RWPE2 (cell line): Measurements from ENCODE around the gene IFI30.
A peak's percentile ranks its signal among the peaks of the same experiment; 100 is the strongest.

Source experiments
- ATAC-seq: fragments of 200-7000 bp; cut with Tn5 transposase; 3 replicates; pipeline ENCODE4 v1.9.1; 2021; ENCODE audit warnings: low read depth
- DNase-seq: peaks from one replicate; pipeline ENCODE4 v3.0.0-alpha.2; 2020; ENCODE audit warnings: low spot score
- H3K27ac ChIP-seq: fragments of 450-650 bp; 2 replicates; pipeline ENCODE4 v1.5.1; 2017; ENCODE audit warnings: mild to moderate bottlenecking; ENCODE audit not compliant: poor library complexity, severe bottlenecking
- H3K27me3 ChIP-seq: fragments of 250-450 bp; sonication (Bioruptor Pico); 2 replicates; pipeline ENCODE4 v1.5.1; 2021; ENCODE audit warnings: mild to moderate bottlenecking, moderate library complexity; ENCODE audit not compliant: insufficient read depth, poor library complexity, severe bottlenecking
- H3K36me3 ChIP-seq: fragments of 250-450 bp; sonication (Bioruptor Pico); 2 replicates; pipeline ENCODE4 v1.5.1; 2020; ENCODE audit warnings: low read depth, mild to moderate bottlenecking, moderate library complexity
- H3K4me1 ChIP-seq: fragments of 250-450 bp; sonication (Bioruptor Pico); 2 replicates; pipeline ENCODE4 v1.5.1; 2021; ENCODE audit warnings: mild to moderate bottlenecking, moderate library complexity; ENCODE audit not compliant: insufficient read depth, poor library complexity, severe bottlenecking
- H3K4me3 ChIP-seq: fragments of 250-450 bp; sonication (Bioruptor Pico); 2 replicates; pipeline ENCODE4 v1.5.1; 2021; ENCODE audit warnings: mild to moderate bottlenecking, moderate library complexity; ENCODE audit not compliant: severe bottlenecking
- H3K9me3 ChIP-seq: fragments of 250-450 bp; sonication (Bioruptor Pico); 2 replicates; pipeline ENCODE4 v1.5.1; 2021; ENCODE audit warnings: mild to moderate bottlenecking, moderate library complexity; ENCODE audit not compliant: severe bottlenecking
- CTCF ChIP-seq: fragments of 450-650 bp; IDR thresholded peaks from one replicate; pipeline ENCODE4 v1.5.1; 2017; ENCODE audit warnings: mild to moderate bottlenecking, moderate library complexity; ENCODE audit not compliant: poor library complexity, severe bottlenecking

IFI30 gene

DNA sequence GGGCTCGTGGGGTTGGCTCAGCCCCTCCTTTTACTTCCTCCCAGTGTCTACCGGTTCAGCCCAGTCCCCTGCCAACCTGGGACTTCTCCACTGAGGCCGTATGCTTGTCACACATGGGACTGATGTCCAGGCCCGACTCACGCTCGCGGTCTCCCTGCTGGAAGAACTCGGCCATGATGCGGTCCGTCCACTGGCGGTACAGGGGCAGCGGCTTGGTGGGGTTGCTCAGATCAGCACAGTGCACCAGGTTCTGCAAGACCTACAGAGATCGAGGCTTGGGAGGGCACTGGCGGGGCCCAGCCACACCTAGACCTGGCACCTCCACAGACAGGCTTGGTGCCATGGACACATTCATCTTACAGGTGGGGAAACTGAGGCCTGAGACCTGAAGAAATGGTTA is 38.1 kb downstream of the IFI30 start:
- ATAC-seq, result no peak
- Histone ChIP-seq H3K36me3 (no peaks in the 10 kb centered on the region), H3K4me3 (no peak overlapping the region), H3K4me1 (peaks cover 3% of the 10 kb centered on the region), H3K27me3 (no peaks in the 10 kb centered on the region), H3K27ac (no peak overlapping the region), H3K9me3 (no peaks in the 10 kb centered on the region)
- DNase-seq, result no peak
- TF ChIP-seq CTCF, result no peak

- no peak overlapping the region for H3K27ac ChIP-seq
- no peak for DNase-seq
- H3K4me1 ChIP-seq, result peaks cover 3% of the 10 kb centered on the region
- no peak overlapping the region for H3K4me3 ChIP-seq
- no peaks in the 10 kb centered on the region for H3K9me3 ChIP-seq
- no peak for TF ChIP-seq CTCF
- H3K36me3 ChIP-seq, result no peaks in the 10 kb centered on the region
- no peaks in the 10 kb centered on the region for H3K27me3 ChIP-seq
- ATAC-seq, result peak; percentile 70; the same call in 2 of the 3 replicates
Measured at GRCh38 chr19:18214779-18215433, 41.3 kb downstream of the IFI30 start.

- Histone ChIP-seq H3K9me3 (no peaks in the 10 kb centered on the region), H3K36me3 (no peaks in the 10 kb centered on the region), H3K4me1 (peaks cover 3% of the 10 kb centered on the region), H3K4me3 (no peak overlapping the region), H3K27me3 (no peaks in the 10 kb centered on the region), H3K27ac (no peak overlapping the region)
- TF ChIP-seq CTCF, result no peak
- DNase-seq (no peak), ATAC-seq (no peak)
Measured at GRCh38 chr19:18216789-18217188, 43.2 kb downstream of the IFI30 start.

- Histone ChIP-seq H3K27ac (no peak overlapping the region), H3K36me3 (no peaks in the 10 kb centered on the region), H3K27me3 (no peaks in the 10 kb centered on the region), H3K9me3 (no peaks in the 10 kb centered on the region), H3K4me3 (no peak overlapping the region), H3K4me1 (peaks cover 3% of the 10 kb centered on the region)
- no peak for ATAC-seq
- DNase-seq, result no peak
- no peak for TF ChIP-seq CTCF
Measured at GRCh38 chr19:18218159-18218558, 44.5 kb downstream of the IFI30 start.

DNA sequence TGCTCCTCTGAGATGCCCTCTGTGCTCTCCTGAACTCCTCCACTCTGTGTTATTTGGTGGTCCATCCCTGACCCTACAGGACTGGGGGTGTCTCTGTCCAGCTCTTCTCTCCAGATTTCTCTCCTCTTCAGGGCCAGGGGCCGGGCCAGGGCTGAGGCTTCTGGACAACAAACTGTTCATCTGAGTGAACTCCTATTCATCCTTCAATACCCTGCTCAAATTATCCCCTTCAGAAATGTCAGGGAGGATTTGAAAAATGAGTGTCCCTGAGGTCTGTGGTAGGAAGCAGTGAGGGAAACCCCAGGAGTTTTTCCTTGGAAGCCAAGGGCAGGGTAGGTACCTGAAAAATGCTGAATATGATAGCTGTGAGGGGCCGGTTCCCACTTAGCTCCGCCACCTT is 45.0 kb downstream of the IFI30 start:
- Histone ChIP-seq H3K36me3 (no peaks in the 10 kb centered on the region), H3K9me3 (no peaks in the 10 kb centered on the region), H3K4me3 (no peak overlapping the region), H3K27me3 (no peaks in the 10 kb centered on the region), H3K27ac (no peak overlapping the region), H3K4me1 (peaks cover 3% of the 10 kb centered on the region)
- DNase-seq (no peak), ATAC-seq (no peak)
- TF ChIP-seq CTCF, result no peak
